SH-SY5Y (cell line): ENCODE results near the gene NEK6.

Experiments
- GATA2 ChIP-seq: IDR thresholded peaks from 2 replicates; pipeline ENCODE4 v1.6.1; 2011; ENCODE audit warnings: mild to moderate bottlenecking, low read depth, low read length
- GATA3 ChIP-seq: IDR thresholded peaks from 2 replicates; pipeline ENCODE4 v1.6.1; 2011; ENCODE audit warnings: low read depth, mild to moderate bottlenecking, low read length, moderate library complexity

NEK6 gene

DNA sequence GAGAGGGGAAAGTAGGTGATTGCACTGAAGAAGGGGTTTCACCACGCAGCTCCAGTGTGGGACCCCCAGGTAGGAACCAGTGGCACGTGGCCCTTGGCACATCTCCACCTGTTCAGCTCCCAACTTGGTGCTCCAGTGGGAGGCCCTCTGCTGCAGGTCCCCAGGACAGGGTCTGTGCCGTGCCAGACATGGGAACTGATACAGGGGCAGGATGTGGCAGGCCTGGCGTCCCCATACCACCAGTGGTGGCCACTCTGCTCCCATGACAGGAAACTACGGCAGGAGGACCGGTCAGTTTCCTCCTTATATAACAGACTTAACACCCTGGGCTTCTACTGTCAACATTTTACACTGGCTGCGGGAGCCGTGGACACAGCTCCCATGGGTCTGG, 90.2 kb downstream of the NEK6 start:
- TF ChIP-seq GATA2 (no peak), GATA3 (no peak)

DNA sequence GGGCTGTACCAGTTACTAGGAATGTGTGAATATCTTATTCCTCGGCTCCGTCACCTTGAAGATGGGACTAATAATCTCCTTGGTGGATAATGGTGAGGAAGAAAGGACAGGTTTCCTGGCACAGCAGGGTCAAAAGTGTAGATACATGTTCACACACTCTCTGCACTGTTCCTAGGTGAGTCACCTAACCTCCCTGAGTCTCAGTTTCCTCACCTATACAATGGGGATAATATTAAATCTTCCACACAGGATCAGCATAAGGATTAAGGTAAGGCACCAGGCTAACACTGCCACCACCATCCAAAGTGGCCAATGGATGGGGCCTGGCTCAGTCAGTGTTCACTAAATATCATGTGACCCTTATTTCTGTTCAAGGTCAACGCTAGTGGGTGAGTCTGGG, 90.6 kb downstream of the NEK6 start:
- TF ChIP-seq GATA2 (no peak), GATA3 (no peak)

DNA sequence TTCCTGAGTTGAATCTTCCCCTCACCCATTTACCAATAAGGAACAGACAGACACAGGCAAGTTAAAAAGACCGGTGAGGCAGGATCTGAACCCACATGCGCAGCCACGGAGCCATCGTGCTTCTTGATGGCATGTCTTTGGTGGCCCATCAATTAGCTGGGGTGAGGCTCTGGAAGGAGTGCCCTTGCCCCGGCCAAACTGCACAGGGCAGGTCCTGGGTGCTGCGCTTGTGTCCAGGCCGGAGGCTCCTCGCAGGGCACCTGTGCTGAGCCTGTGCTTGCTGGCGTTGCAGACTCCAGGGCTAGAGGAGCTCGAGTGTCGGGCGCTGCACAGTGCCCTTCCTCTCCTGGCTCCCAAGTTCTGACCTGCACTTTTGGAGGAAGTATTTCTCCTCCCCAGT, 91.1 kb downstream of the NEK6 start:
- TF ChIP-seq GATA3 (no peak), GATA2 (no peak)

DNA sequence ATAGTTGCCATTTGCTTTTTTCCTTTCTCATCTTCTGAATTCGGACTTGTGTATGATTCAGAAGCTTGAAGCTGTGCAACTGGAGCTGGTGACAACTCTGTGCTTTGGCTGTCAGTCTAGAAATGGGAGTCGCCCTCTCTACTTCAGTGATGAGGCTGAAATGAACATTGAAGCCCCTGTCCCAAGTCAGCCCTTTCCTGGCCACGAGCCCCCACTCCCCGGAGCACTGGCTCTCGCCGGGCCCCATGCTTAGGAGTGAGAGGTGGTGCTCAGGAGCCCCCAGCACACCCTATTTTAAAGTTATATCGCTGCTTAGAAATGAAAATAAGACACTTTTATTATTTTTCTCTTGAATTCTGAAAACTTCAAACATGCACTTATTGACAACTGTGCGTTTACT, 91.5 kb downstream of the NEK6 start:
- TF ChIP-seq GATA2 (no peak), GATA3 (no peak)

DNA sequence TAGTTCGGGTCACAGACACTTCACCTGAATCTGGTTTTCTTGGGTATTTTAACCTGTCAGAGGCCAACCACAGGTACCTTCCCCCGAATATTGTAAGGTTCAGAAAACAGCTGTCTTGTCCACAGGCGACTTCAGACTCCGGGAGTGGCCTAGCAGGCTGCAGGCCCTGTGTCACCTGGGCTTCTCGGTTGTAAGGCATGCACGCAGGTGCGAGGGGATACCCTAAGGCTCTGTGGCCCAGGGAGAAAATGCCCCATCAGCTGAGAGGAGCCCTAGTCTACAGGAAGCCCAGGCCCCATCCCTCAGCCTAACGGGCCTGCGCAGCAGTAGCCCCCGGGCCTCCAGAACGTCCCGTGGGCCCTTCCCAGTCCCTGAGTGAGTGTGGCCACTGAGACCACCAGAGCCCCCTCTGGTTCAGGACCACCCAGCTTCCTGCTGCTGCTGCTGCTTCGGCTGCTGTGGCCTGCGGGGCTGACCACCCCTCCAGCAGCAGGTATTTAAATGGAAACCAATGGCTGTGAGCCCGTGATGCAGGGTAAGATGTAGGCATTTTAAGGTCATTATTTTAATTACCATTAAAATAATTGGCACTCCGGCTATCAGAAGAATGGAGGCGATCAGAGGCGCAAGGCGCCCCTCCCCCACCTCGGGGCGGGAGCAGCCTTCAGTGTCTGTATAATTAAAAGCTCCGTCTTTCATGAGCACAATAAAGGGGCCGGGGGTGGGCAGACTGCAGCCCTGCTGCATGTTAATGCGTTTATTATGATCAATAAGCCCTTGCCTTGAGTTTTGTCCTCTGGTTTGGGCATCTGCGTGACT, 92.1 kb downstream of the NEK6 start:
- no peak for TF ChIP-seq GATA3
- TF ChIP-seq GATA2 = no peak

DNA sequence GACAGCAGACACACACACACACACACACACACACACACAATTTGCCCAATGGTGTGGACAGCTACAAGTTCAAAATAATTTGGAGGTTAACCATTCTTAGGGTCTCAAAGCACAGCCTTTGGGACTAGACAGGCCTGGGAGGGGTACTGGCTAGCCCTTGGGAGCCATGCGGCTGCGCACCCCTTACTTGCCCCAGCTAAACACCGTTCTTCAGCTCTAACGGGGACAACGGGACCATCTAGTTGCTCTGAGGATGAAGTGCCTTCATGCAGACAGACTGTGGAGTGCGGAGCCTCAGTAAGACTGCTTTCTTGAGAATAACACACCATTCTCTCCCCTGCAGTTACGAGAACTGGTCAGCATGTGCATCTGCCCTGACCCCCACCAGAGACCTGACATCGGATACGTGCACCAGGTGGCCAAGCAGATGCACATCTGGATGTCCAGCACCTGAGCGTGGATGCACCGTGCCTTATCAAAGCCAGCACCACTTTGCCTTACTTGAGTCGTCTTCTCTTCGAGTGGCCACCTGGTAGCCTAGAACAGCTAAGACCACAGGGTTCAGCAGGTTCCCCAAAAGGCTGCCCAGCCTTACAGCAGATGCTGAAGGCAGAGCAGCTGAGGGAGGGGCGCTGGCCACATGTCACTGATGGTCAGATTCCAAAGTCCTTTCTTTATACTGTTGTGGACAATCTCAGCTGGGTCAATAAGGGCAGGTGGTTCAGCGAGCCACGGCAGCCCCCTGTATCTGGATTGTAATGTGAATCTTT, 92.9 kb downstream of the NEK6 start:
- TF ChIP-seq GATA2 (no peak), GATA3 (no peak)

DNA sequence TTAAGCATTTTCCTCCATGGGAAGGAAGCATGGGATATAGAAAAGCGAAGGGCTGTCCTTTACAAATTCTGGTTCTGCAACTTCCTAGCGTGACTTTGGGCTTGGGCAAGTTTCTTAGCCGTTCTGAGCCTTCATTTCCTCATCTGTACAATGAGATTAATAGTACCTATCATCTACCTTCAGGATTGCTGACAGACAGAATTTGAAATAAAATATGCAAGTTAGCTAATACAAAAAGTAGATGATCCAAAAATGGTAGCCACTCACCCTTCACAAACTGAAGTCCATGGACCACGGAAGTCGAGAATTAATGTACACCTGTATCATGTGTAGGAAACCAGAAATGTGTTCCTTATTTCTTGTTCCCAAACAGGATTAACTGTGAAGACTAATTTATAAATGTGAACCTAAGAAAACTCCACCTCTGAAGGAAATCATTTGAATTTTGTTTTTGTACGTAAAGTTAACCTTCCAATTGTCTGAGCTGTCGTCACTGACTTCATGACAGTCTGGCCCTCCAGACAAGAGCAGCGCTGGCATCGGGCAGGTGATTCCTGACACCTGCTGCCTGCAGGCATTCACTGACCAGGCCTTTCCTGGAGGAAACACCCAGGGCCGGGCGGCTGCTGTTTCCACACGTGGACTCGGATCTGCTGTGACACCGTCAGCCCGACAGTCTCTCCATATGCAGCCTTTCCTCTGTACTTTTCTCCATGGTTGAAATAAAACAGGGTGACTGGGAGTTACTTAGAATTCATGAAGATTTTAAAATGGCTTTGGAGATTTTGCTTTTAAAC, 94.1 kb downstream of the NEK6 start:
- TF ChIP-seq GATA2 (no peak), GATA3 (no peak)

DNA sequence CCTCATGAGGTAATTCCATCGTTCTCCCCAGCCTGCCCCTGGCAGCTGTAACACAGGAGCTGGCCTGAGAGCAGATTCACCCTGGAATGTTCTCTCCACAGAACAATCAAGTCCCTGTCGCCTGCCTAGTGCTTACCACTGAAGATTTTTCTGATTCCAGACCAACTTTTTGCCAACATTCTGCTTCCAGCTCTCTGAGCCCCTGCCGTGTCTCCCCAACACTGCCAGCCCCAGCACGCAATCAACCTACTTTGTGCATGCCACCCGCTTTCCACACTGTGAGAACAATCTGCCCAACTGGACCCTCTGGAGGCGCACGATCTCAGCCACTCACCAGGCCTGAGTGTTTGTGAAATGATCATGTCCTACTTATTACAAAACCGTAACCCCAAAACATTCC, 94.9 kb downstream of the NEK6 start:
- TF ChIP-seq GATA2 (no peak), GATA3 (no peak)

DNA sequence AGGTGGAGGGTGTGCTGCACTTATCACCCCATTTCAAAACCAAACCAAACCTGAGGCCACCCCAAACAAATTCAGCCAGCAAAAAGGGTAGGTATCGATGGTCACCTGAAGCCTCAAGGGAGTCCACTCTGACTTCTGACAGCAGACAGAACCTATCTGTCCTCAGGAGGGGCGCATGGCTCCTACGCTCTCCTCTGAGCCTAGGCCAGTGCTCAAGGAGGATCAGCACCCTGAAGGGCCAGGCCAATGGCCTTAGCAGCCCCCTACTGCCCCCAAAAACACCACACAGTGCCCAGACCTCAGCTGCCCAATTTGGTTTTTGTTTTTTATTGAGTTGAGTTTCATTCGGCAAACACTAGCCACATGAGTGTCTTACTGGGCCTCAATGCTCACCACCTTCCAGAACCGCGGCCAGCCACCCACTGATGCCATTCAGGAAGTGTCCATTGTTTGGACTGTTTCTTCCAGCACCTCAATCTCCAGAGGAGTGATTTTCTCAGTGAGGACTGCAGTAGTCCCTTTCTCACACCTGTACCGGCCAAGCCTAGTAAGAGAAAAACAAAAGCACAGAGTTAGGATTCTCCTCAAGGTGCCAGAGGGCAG, 95.5 kb downstream of the NEK6 start:
- TF ChIP-seq GATA2 (no peak), GATA3 (no peak)

DNA sequence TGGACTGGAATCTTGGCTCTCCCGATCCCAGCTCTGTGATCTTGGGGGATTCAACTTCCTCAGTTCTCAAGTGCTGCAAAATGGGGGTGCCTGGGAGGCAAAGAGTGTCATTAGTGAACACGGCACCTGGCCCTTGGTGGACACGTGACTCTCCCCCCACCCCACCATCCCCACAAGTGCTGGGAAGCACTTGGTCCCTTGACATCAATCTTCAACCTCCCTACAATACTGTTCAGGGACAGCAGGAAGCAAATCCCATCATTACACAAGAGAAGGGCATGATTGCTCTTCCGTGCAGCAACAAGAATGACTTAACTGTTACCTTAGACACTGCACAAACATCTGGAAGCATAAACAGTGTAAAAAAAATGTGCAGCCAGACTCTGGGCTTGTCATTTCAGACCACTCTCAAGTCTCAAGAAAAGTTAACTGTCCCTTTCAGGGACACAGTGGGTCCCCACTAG, 96.1 kb downstream of the NEK6 start:
- TF ChIP-seq GATA2 = no peak
- no peak for TF ChIP-seq GATA3

DNA sequence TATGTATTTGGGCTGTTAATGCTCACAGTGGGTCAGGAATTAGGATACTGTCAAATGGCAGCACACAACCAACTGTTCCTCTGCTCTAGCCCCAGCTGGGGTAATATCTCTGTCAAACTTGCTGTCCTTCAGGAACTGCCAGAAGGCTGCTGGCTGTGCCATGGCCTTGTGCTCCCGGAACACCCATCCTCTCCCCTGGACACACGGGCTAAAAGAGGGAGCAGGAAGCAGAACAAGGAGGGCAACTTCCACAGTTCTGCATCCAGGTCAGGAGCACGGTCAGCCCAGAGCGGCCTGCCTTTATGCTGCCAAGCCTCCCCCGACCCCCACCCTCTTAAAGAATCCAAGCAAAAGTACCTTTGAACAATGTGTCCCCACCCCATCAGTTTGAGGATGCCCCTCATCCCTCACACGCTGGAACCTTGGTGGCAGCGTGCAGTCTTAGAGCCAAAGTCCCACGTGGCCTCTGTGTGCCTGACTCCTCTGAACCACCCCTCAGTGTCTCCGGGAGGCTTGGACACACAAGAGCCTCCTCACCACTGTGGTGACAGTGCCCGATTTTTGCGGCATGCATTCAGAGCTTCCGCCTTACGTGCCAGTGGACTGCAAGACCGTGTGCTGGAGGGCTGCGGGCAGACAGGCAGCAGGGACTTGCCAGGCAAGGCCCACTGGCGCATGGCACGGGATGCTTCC, 96.7 kb downstream of the NEK6 start:
- TF ChIP-seq GATA3 (no peak), GATA2 (no peak)

DNA sequence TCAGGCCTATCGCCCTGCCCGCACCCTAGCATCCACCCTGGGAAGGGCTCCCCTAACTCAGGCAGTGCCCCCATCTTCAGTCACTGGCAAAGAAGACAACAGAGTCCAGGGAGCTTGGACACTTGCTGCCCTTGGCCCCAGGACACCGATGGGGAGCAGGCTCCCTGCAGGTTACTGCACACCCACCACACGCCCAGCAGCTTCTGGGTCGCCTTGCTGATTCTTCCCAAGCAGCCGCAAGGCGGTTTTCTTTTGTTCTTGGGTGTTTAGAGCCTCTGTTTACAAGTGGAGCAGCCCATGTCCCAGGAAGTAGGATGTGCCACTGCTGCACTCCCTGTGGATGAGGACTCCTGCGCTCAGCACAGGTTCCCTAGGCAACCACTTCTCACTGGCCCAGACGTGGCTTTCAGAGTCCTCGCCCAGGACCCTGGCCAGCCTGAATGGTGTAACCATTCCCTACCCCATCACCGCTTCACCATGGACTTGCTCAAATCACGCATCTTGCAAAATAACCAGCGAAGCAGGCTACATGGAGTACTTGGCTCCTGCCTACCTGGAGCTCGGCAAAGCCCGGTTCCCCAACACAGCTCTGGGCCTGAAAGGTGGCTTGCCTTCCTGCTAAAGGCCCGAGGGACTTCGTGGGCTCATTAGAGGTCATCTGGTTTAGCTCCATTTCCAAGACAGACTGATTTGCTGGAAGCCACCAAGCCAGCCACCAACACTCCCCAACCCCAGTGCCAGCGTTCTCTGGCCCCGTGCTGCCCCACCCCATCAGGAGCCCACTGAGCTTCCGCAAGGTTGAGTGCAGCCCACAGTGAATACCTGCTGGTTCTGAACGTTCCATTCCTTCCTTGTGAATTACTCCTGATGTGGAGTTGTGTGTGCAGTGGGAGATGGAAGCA, 97.5 kb downstream of the NEK6 start:
- TF ChIP-seq GATA3 = no peak
- no peak for TF ChIP-seq GATA2
